Activated CD8-positive, alpha-beta memory T cell treated with anti-CD3 and anti-CD28 coated beads for 36 hours (primary cell): ENCODE results near the gene VPS52. TPM values are rescaled to one million over a fixed set of nuclear protein-coding genes. Genes with fewer than 3 reads are reported as not detected.

Source experiments
- CTCF ChIA-PET: fragments of 350-600 bp; sonication (Branson Sonifier 250); formaldehyde crosslinking; loops from one replicate; lab custom pipeline; 2021; ENCODE audit warnings: antibody characterized with exemption; lab: Charles Lee
- POLR2A ChIA-PET: fragments of 350-600 bp; sonication (Branson Sonifier 250); formaldehyde crosslinking; loops from one replicate; lab custom pipeline; 2021; ENCODE audit warnings: antibody characterized with exemption; lab: Charles Lee
- total RNA-seq, 2 experiments: library from RNA; stranded (reverse); gene quantifications; one replicate each; pipeline ENCODE4 v1.2.3, GENCODE V29; 2021

Gene VPS52
- total RNA-seq, 2 experiments from 2014 or later, result 45.3 to 48.0 TPM

- ChIA-PET POLR2A (interaction anchor here (0.7 to 2.0 kb wide), 10 partner anchors 11 to 341 kb away, joined by 3 to 10 read pairs (median 6); partner anchors contain the start of genes B3GALT4, RGL2, RPS18 and VPS52), CTCF (interaction anchor here (0.9 to 4.1 kb wide), 6 partner anchors 11 to 115 kb away, joined by 3 to 36 read pairs (median 6); partner anchors contain the start of genes B3GALT4 and RGL2)
Observed at GRCh38 chr6:33312361-33313104, 40.9 kb upstream of the VPS52 start.

DNA sequence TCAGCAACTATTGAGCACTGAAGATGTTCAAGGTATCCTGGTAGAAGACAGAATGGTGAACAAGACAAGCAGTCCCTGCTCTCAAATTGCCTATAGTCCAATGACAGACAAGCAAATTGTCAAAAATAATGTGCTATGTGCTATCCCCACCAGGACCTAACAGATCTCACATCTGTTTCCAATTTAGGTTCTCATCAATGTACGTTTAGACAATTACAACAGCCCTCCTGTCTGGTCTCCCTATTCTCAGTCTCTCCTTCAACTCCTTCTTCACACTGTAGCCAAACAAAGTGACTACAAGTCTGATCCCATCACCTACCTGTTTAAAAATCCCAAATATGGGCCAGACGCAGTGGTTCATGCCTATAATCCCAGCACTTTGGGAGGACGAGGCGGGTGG lies 34.7 kb upstream of the VPS52 start:
- ChIA-PET POLR2A (no interaction called here), CTCF (no interaction called here)

DNA sequence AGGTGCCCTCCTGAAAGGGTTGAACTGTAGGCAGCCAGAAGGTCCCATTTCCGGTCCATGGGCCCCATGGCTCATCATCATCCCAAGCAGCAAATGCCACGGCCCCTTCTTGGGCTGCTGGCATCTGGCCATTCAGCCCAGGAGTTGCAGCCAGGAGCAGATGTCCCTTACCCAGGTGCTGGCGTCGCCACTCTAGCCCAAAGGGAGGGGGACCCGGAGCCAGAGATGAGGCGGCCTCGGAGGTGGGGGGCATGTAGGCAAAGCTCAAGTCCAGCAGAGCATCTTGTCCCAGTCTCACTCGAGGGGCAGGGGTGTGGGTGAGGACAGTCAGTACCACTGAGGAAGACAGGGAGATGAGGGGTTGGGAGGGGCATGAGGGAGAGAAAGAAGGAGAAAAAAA lies 33.4 kb upstream of the VPS52 start:
- CTCF ChIA-PET, result no interaction called here
- POLR2A ChIA-PET, result no interaction called here

- ChIA-PET CTCF (no interaction called here), POLR2A (no interaction called here)
Observed at GRCh38 chr6:33304216-33304615, 32.5 kb upstream of the VPS52 start.

DNA sequence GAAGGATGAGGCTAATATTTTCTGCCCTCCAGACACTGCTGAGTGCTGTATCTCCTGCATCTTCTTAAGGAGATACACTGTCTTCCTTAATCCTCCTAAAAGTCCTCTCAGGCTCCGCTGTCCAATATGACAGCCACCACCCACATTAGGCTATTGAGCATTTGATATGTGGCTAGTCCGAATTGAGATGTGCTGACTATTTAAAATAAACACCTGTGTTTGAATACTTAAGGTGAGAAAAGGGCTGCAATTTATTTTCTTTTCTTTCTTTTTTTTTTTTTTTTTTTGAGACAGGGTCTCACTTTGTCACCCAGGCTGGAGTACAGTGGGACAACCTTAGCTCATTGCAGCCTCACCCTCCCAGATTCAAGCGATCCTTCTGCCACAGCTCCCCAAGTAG lies 30.2 kb upstream of the VPS52 start:
- ChIA-PET POLR2A (interaction anchor here (0.6 to 1.9 kb wide), 2 partner anchors 11 to 24 kb away, joined by 10 to 11 read pairs; partner anchors contain the start of gene TAPBP), CTCF (interaction anchor here (0.6 to 4.1 kb wide), 5 partner anchors 10 to 54 kb away, joined by 3 to 36 read pairs (median 4); partner anchors contain the start of genes B3GALT4, PFDN6 and WDR46)

DNA sequence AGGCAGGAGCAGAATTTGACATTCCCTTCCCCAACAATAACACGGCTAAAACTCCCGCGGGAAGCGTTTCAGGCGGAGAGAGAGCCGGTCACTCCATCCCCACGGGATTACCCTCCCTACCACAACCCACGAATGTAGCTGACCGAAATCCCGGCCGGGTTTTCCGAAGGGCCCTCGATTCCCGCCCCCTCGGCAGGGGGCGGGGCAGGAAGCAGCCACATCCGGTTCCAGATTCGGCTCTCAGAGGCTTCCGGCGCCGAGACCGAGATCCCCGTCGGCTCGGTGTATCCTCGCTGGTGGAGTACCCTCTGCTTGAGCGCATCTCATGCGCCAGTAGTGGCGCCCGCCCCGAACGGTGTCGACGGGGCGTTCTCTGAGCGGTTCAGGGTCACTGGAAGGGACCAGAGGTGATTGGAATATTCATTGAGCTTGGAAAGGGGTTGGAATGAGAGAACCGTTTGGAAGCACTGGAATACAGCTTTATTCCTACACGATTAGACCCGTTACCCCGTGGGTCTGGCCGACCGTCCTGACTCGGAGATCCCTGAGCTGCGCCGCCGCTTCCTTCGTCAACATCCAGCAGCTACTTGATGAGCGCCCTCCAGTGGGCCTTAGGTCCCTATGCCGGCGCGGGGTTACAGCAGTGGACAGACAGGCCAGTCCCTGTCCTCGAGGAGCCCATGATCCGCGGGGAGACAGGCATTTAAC lies 27.7 kb upstream of the VPS52 start:
- POLR2A ChIA-PET, result interaction anchor here (0.6 to 1.8 kb wide), 7 partner anchors 10 to 93 kb away, joined by 3 to 20 read pairs (median 8); partner anchors contain the start of genes KIFC1, PFDN6, RPS18 and VPS52
- CTCF ChIA-PET, result interaction anchor here (0.5 to 4.1 kb wide), 12 partner anchors 8 to 232 kb away, joined by 3 to 36 read pairs (median 4); partner anchors contain the start of genes B3GALT4, PFDN6, RPS18 and VPS52

GRCh38 chr6:33298773-33299236 lies 27.1 kb upstream of the VPS52 start, which contains the start of gene RGL2:
Gene RGL2, minus strand, starts transcription at chr6:33298942. Its CDS starts 332 bp downstream, at chr6:33298610.
- CTCF ChIA-PET, result interaction anchor here (0.8 to 4.1 kb wide), 8 partner anchors 9 to 127 kb away, joined by 3 to 36 read pairs (median 4); partner anchors contain the start of genes PFDN6, WDR46 and ZBTB22
- POLR2A ChIA-PET, result interaction anchor here (1.4 to 1.8 kb wide), 5 partner anchors 9 to 27 kb away, joined by 7 to 20 read pairs (median 8); partner anchors contain the start of genes PFDN6, RPS18, VPS52 and WDR46

GRCh38 chr6:33297956-33298772 lies 26.5 kb upstream of the VPS52 start:
- CTCF ChIA-PET, result interaction anchor here (0.8 to 4.1 kb wide), 5 partner anchors 8 to 20 kb away, joined by 3 to 36 read pairs (median 8); partner anchors contain the start of genes PFDN6, WDR46 and ZBTB22

GRCh38 chr6:33297406-33297955 lies 25.8 kb upstream of the VPS52 start:
- ChIA-PET CTCF (interaction anchor here (2.0 kb wide), 1 partner anchor 15 kb away, joined by 8 read pairs; no protein-coding TSS in a partner anchor), POLR2A (interaction anchor here (1.0 to 1.3 kb wide), 2 partner anchors 20 to 48 kb away, joined by 3 to 4 read pairs; partner anchors contain the start of gene B3GALT4)

More at GRCh38 chr6:33297956-33298772, 26.5 kb upstream of the VPS52 start:
- POLR2A ChIA-PET, result interaction anchor here (0.6 to 1.8 kb wide), 5 partner anchors 9 to 47 kb away, joined by 3 to 20 read pairs (median 4); partner anchors contain the start of genes B3GALT4, PFDN6, WDR46 and ZBTB22

GRCh38 chr6:33296797-33297405 lies 25.2 kb upstream of the VPS52 start:
- POLR2A ChIA-PET, result interaction anchor here (1.0 to 1.3 kb wide), 2 partner anchors 20 to 48 kb away, joined by 3 to 4 read pairs; partner anchors contain the start of gene B3GALT4
- CTCF ChIA-PET, result interaction anchor here (2.0 kb wide), 1 partner anchor 16 kb away, joined by 8 read pairs; no protein-coding TSS in a partner anchor

DNA sequence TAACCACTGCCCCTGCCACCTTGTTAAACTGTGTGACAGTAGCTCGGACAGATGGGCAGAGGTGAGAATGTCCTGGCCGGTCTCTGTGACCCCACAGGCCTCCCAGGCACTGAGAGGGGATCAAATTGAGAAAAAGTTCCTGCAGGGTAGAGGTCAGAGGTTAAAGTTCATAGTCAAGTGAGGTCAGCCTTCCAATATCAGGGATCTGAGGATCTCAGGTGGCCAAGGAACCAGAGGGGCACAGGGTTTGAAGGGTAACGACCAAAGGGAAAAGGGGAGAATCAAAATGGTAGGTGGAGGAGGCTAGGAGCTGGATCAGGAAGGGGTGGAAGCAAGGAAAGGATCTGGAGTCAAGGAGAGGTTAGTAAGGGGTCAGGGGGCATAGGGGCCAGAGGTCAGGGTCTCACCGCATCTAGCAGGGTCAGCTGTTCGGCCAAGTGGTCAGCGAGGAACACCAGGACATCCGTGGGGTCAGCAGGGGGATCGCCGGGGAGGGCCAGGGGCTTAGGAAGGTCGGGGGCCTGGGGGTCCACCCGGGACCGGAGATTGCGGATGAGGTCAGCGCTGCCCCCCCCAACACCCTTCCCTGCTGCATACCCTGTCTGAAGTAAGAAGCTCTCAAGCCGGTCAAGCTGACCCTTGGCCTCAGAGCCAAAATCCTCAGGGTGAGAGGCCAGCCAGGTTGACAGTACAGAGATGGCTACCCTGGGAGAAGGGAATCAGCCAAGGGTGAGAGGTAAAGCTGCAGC lies 24.1 kb upstream of the VPS52 start:
- CTCF ChIA-PET, result interaction anchor here (0.8 to 2.0 kb wide), 3 partner anchors 17 to 135 kb away, joined by 3 to 8 read pairs (median 4); partner anchors contain the start of gene B3GALT4
- POLR2A ChIA-PET, result interaction anchor here (0.8 kb wide), 1 partner anchor 19 kb away, joined by 3 read pairs; the partner anchor contains the start of gene B3GALT4

- ChIA-PET CTCF (interaction anchor here (1.5 kb wide), 1 partner anchor 17 kb away, joined by 4 read pairs; the partner anchor contains the start of gene B3GALT4), POLR2A (interaction anchor here (0.5 kb wide), 1 partner anchor 118 kb away, joined by 5 read pairs; no protein-coding TSS in a partner anchor)
Observed at GRCh38 chr6:33294086-33294823, 22.6 kb upstream of the VPS52 start.

- ChIA-PET POLR2A (interaction anchor here (1.5 kb wide), 1 partner anchor 16 kb away, joined by 4 read pairs; the partner anchor contains the start of gene B3GALT4), CTCF (interaction anchor here (1.3 kb wide), 1 partner anchor 16 kb away, joined by 4 read pairs; the partner anchor contains the start of gene B3GALT4)
Observed at GRCh38 chr6:33292996-33293682, 21.5 kb upstream of the VPS52 start.

DNA sequence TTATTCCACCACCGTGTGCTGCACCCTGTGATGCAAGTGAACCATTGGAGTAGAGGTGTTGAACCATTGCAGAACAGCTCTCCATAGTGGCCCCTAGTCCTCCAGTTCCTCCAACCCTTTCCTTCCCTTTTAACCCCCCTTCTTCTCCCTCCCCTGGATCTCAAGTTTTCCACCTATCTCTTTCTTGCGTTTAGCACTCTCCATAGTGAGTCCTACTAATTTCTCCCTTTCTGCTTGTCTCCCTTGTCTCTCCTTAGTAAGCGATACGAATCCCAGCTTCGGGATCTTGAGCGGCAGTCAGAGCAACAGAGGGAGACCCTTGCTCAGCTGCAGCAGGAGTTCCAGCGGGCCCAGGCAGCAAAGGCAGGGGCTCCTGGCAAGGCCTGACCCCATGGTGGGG lies 18.8 kb upstream of the VPS52 start:
- POLR2A ChIA-PET, result interaction anchor here (0.6 to 4.5 kb wide), 3 partner anchors 9 to 136 kb away, joined by 6 to 38 read pairs (median 8); partner anchors contain the start of genes B3GALT4 and RGL2
- CTCF ChIA-PET, result interaction anchor here (1.3 to 3.0 kb wide), 4 partner anchors 9 to 55 kb away, joined by 4 to 11 read pairs (median 6); partner anchors contain the start of genes RGL2, RPS18 and VPS52
